Astrocyte (in vitro differentiated cells and primary cell): ENCODE data around the gene KDM4B. TPM values are rescaled to one million over a fixed set of nuclear protein-coding genes. Genes with fewer than 3 reads are reported as not detected.

ENCODE experiments used
- DNase-seq: peaks from one replicate; pipeline ENCODE4 v3.0.0-alpha.2; 2010; ENCODE audit warnings: low read depth
- FAIRE-seq: peaks from 2 replicates; lab custom pipeline; 2011; peaks lifted over from hg19 to GRCh38; lab: Jason Lieb, UNC
- H2AFZ ChIP-seq: 2 replicates; pipeline ENCODE4 v1.6.0; 2012; ENCODE audit warnings: low read depth, low read length, inconsistent platforms
- H3K27ac ChIP-seq: 2 replicates; pipeline ENCODE4 v1.5.1; 2011; ENCODE audit warnings: low read depth, low read length, inconsistent platforms
- H3K27me3 ChIP-seq: 2 replicates; pipeline ENCODE4 v1.6.0; 2011; ENCODE audit warnings: low read length, inconsistent platforms; ENCODE audit not compliant: insufficient read depth
- H3K36me3 ChIP-seq: 2 replicates; pipeline ENCODE4 v1.5.1; 2011; ENCODE audit warnings: low read length, inconsistent platforms; ENCODE audit not compliant: insufficient read depth
- H3K4me1 ChIP-seq: 2 replicates; pipeline ENCODE4 v1.5.1; 2011; ENCODE audit warnings: low read length, inconsistent platforms; ENCODE audit not compliant: insufficient read depth
- H3K4me2 ChIP-seq: 2 replicates; pipeline ENCODE4 v1.6.0; 2012; ENCODE audit warnings: low read length, inconsistent platforms
- H3K4me3 ChIP-seq: 2 replicates; pipeline ENCODE4 v1.5.1; 2011; ENCODE audit warnings: low read depth, mild to moderate bottlenecking, low read length, inconsistent platforms; ENCODE audit not compliant: insufficient read depth
- H3K79me2 ChIP-seq: 2 replicates; pipeline ENCODE4 v1.6.0; 2012; ENCODE audit warnings: mild to moderate bottlenecking, low read length, inconsistent platforms; ENCODE audit not compliant: insufficient read depth
- H3K9ac ChIP-seq: 2 replicates; pipeline ENCODE4 v1.6.0; 2012; ENCODE audit warnings: mild to moderate bottlenecking, low read length, inconsistent platforms
- H3K9me3 ChIP-seq: 2 replicates; pipeline ENCODE4 v1.5.1; 2012; ENCODE audit warnings: low read depth, mild to moderate bottlenecking, low read length, inconsistent platforms; ENCODE audit not compliant: insufficient read depth
- H4K20me1 ChIP-seq: 2 replicates; pipeline ENCODE4 v1.6.0; 2012; ENCODE audit warnings: low read length, inconsistent platforms; ENCODE audit not compliant: insufficient read depth
- H3K27ac Mint-ChIP-seq: one replicate; pipeline ENCODE4 v1.8.0; 2021; ENCODE audit warnings: mild to moderate bottlenecking, mixed read lengths; ENCODE audit not compliant: unreplicated experiment
- H3K27me3 Mint-ChIP-seq: one replicate; pipeline ENCODE4 v1.8.0; 2021; ENCODE audit warnings: low read depth, mixed read lengths; ENCODE audit not compliant: unreplicated experiment
- H3K36me3 Mint-ChIP-seq: one replicate; pipeline ENCODE4 v1.8.0; 2021; ENCODE audit warnings: low read depth, mixed read lengths; ENCODE audit not compliant: unreplicated experiment
- H3K4me1 Mint-ChIP-seq: one replicate; pipeline ENCODE4 v1.8.0; 2021; ENCODE audit warnings: low read depth, mixed read lengths; ENCODE audit not compliant: unreplicated experiment
- H3K4me3 Mint-ChIP-seq: one replicate; pipeline ENCODE4 v1.8.0; 2021; ENCODE audit warnings: mild to moderate bottlenecking, moderate library complexity, mixed read lengths; ENCODE audit not compliant: unreplicated experiment
- H3K9me3 Mint-ChIP-seq: one replicate; pipeline ENCODE4 v1.8.0; 2021; ENCODE audit warnings: mild to moderate bottlenecking, mixed read lengths; ENCODE audit not compliant: unreplicated experiment
- CTCF ChIP-seq: IDR thresholded peaks from 2 replicates; pipeline ENCODE4 v1.5.1; 2011; ENCODE audit warnings: low read depth, mild to moderate bottlenecking, inconsistent platforms, low read length, moderate library complexity; ENCODE audit not compliant: insufficient read depth
- EZH2 ChIP-seq: IDR thresholded peaks from 2 replicates; pipeline ENCODE4 v1.6.1; 2012; ENCODE audit warnings: mild to moderate bottlenecking, low read length, inconsistent platforms; ENCODE audit not compliant: insufficient read depth
- total RNA-seq: library from RNA; stranded (reverse); gene quantifications from 2 replicates; pipeline ENCODE4 v1.2.1, GENCODE V29; 2021

Gene KDM4B
- total RNA-seq, 1 donor from 2014 or later = 55.2 TPM

GRCh38 chr19:5132698-5133651 is 164.1 kb downstream of the KDM4B start:
- FAIRE-seq (no peak), DNase-seq (no peak)
- no peaks in the 10 kb centered on the region for H3K27me3 ChIP-seq
- H3K9me3 ChIP-seq = no peaks in the 10 kb centered on the region
- H3K27ac ChIP-seq = no peak overlapping the region
- H3K4me2 ChIP-seq = no peak overlapping the region
- H3K36me3 ChIP-seq = no peaks in the 10 kb centered on the region
- Mint-ChIP-seq H3K4me1 (peaks cover 7% of the 10 kb centered on the region), H3K36me3 (peaks cover 12% of the 10 kb centered on the region), H3K4me3 (no peak overlapping the region), H3K27me3 (no peaks in the 10 kb centered on the region), H3K9me3 (no peaks in the 10 kb centered on the region), H3K27ac (no peak overlapping the region)
- no peak overlapping the region for H2AFZ ChIP-seq
- peaks cover 15% of the 10 kb centered on the region for H3K4me1 ChIP-seq
- H3K4me3 ChIP-seq = no peak overlapping the region
- TF ChIP-seq EZH2 (no peak), CTCF (no peak)
- H3K9ac ChIP-seq = no peak overlapping the region
- H4K20me1 ChIP-seq = peaks cover 7% of the 10 kb centered on the region
- no peaks in the 10 kb centered on the region for H3K79me2 ChIP-seq

DNA sequence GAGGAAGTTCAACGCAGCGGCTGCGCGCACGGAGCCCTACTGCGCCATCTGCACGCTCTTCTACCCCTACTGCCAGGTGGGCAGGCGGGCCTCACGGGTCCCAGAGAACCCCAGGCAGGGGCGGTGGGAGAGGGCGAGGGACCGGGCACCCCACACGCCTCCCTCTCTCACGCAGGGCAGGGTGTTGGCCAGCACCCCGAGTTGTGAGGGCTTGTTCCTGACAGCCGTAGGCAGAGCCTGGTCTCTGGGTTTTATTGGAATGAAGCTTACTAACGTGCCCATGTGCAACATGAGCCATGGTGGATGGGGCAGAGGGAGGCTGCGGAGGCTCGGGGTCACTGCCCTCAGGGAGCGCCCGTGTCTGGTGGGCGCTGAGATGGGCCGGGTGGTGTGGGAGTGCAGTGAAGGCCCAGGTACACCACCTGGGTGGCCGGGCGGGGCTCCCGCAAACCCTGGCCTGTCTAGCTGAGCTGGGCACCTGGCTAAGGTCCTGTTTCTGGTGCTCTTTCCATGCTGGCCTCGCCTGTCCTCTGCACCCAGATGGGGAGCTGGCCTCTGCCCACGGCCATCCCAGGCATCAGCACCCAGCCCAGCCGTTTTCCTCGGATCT is 165.2 kb downstream of the KDM4B start:
- DNase-seq (no peak), FAIRE-seq (no peak)
- Mint-ChIP-seq H3K4me1 (peaks cover 6% of the 10 kb centered on the region), H3K27ac (no peak overlapping the region), H3K9me3 (no peaks in the 10 kb centered on the region), H3K36me3 (peaks cover 16% of the 10 kb centered on the region), H3K4me3 (no peak overlapping the region), H3K27me3 (no peaks in the 10 kb centered on the region)
- Histone ChIP-seq H3K36me3 (no peaks in the 10 kb centered on the region), H3K9ac (no peak overlapping the region), H3K27ac (no peak overlapping the region), H2AFZ (no peak overlapping the region), H3K79me2 (no peaks in the 10 kb centered on the region), H3K4me2 (no peak overlapping the region), H3K4me3 (no peak overlapping the region), H3K4me1 (peaks cover 11% of the 10 kb centered on the region), H4K20me1 (peaks cover 4% of the 10 kb centered on the region), H3K9me3 (no peaks in the 10 kb centered on the region), H3K27me3 (no peaks in the 10 kb centered on the region)
- TF ChIP-seq CTCF (no peak), EZH2 (no peak)
